ENCODE measurements around the gene FGFRL1. TPM values are rescaled to one million over a fixed set of nuclear protein-coding genes. Genes with fewer than 3 reads are reported as not detected.

Gene FGFRL1
- total and polyA plus RNA-seq, 3 donors from 2014 or later = 13.7 to 25.6 (median 14.4) TPM

DNA sequence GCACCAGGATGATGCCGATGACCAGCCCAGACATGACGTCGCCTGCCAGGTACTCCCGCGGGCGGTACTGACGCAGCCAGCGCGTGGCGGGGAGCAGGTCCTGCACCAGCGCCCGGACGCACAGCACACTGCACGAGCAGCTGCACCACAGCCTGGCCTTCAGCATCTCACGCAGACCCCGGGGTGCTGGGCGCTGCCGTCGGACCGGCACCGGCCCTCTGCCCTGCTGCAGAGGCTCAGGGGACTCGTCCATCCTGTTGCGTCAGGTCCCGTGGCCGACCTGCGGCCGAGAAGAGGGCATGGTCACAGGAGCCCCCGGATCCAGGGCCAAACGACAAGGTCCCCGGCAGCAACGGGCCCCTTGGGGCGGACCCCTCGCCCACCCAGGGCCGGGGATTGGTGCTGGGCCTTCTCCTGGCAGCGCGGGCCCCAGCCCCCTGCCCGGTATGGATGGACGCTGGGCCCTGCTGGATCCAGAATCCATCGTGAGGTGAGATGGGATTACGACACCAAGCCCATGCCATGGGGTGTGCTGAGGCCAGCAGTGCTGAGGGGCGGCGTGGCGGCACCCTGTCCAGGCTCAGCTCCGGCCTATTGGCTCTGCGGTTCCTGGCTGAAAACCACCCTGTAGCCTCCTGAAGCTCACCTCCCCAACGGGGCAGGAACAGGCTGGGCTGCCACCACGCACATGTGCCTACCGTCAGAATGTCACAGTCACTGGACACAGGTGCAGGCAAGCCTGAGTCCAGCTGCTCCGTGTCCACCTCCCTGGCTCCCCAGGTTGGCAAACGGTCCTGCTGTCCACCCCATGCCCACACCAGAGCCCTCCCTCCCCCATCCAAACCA lies 19.8 kb upstream of the FGFRL1 start:
- no peak for DNase-seq
- Histone ChIP-seq H3K9me3 (no peaks in the 10 kb centered on the region), H3K4me1 (peaks cover 8% of the 10 kb centered on the region), H3K27me3 (no peaks in the 10 kb centered on the region), H3K36me3 (ENCODE audit: low read depth, missing control alignments) (no peaks in the 10 kb centered on the region), H3K4me3 (no peak overlapping the region), H3K27ac (no peak overlapping the region)
- intact Hi-C loops (cut with DNase I; ENCODE audit: low total_unique reads) = no loop called here
- WGBS, 2 donors = 95 to 96% methylated on average over 29 to 50 of the region's 50 CpGs
- TF ChIP-seq, protein P1, sequence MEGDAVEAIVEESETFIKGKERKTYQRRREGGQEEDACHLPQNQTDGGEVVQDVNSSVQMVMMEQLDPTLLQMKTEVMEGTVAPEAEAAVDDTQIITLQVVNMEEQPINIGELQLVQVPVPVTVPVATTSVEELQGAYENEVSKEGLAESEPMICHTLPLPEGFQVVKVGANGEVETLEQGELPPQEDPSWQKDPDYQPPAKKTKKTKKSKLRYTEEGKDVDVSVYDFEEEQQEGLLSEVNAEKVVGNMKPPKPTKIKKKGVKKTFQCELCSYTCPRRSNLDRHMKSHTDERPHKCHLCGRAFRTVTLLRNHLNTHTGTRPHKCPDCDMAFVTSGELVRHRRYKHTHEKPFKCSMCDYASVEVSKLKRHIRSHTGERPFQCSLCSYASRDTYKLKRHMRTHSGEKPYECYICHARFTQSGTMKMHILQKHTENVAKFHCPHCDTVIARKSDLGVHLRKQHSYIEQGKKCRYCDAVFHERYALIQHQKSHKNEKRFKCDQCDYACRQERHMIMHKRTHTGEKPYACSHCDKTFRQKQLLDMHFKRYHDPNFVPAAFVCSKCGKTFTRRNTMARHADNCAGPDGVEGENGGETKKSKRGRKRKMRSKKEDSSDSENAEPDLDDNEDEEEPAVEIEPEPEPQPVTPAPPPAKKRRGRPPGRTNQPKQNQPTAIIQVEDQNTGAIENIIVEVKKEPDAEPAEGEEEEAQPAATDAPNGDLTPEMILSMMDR (IDR thresholded peaks at IDR 0.05) = no peak
- no peak for TF ChIP-seq POLR2A (IDR thresholded peaks at IDR 0.05)

DNA sequence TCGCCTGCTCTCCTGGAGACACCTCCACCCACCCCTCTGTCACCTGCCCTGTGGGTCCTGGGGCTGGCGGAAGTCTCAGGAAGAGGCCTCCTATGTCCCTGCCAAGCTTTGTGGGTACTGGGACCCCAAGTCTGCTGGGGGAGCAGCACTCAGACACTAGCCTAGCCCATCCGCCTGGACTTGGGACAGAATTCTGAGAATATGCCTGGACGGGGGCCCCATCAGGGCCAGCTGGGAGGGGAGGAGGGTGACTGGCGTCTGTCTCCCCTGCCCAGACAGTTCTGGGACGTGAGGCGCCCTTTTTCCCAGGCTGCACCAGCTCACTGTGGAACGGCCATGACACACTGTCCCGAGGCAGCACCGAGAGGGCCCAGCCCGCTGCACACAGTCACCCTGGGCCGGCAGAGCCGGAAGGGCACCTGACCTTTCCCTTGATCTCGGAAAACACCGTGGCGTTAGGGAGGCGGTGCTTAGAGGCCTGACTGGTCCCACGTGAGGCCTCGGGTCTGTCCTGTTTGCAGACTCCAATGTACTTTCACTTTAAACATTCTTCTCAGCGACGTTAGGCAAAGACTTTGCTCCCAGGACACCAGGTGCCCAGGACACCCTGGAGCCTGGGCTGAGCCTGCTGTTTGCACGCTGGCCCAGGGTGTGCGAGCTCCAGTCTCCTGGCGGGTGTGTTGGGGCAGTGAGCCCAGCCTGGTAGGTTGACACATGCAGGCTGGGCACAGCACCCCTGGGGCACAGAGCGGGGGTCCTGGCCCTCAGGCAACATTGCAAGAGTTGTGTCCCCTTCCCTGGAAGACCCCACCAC lies 18.9 kb upstream of the FGFRL1 start:
- Histone ChIP-seq H3K4me3 (no peak overlapping the region), H3K9me3 (no peaks in the 10 kb centered on the region), H3K36me3 (ENCODE audit: low read depth, missing control alignments) (no peaks in the 10 kb centered on the region), H3K27ac (no peak overlapping the region), H3K27me3 (no peaks in the 10 kb centered on the region), H3K4me1 (peaks cover 5% of the 10 kb centered on the region)
- DNase-seq = no peak
- TF ChIP-seq, protein P1 (IDR thresholded peaks at IDR 0.05) = no peak
- TF ChIP-seq POLR2A (IDR thresholded peaks at IDR 0.05) = no peak
- 77 to 79% methylated on average over 13 to 25 of the region's 25 CpGs for WGBS, 2 donors
- intact Hi-C loops (cut with DNase I; ENCODE audit: low total_unique reads) = no loop called here

GRCh38 chr4:993111-994029 lies 18.1 kb upstream of the FGFRL1 start, which contains the start of gene SLC26A1:
SLC26A1 (minus strand) TSS chr4:993404; CDS start chr4:991703, 1,701 bp downstream.
- Histone ChIP-seq H3K4me1 (peaks cover 7% of the 10 kb centered on the region), H3K4me3 (no peak within 1 kb of the TSS), H3K27ac (no peak within 1 kb of the TSS), H3K9me3 (no peaks in the 10 kb centered on the region), H3K27me3 (no peaks in the 10 kb centered on the region), H3K36me3 (ENCODE audit: low read depth, missing control alignments) (no peaks in the 10 kb centered on the region)
- no peak for DNase-seq
- intact Hi-C loops (cut with DNase I; ENCODE audit: low total_unique reads) = no loop called here
- 85 to 89% methylated on average over 16 to 36 of the region's 37 CpGs for WGBS, 2 donors
- TF ChIP-seq, protein P1 (IDR thresholded peaks at IDR 0.05) = no peak
- no peak for TF ChIP-seq POLR2A (IDR thresholded peaks at IDR 0.05)

DNA sequence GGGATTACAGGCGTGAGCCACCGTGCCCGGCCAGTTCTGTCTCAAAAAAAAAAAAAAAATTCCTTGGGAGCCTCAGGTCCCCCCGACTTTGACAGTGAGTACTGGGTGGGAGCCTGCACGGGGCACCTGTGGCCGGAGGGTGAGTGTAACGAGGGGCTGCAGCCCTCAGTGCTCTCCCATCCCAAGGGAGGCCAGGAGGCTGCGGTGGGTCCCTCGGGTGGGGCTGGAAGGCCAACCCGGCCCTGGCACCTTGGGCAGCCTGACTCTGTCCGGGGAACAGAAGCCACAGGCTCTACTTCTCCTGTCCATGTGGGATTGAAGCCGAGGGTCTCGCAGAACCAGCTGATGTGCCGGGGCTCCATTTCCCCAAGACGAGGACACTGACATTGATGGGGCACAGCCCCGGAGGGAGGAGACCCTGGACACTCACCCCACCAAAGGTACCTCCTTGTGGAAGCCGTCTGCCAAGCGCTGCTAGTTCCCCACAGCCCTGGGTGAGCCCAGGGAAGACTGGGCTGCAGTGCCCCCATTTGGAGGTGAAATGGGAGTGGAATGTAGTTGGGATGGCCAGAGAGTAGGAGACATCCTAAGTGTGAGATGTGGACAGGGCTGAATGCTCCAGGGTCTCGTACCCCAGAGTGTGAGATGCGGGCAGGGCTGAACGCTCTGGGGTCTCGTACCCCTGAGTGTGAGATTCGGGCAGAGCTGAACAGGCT lies 16.0 kb upstream of the FGFRL1 start:
- intact Hi-C loops (cut with DNase I; ENCODE audit: low total_unique reads) = no loop called here
- no peak for TF ChIP-seq POLR2A (IDR thresholded peaks at IDR 0.05)
- TF ChIP-seq, protein P1 (IDR thresholded peaks at IDR 0.05) = no peak
- Histone ChIP-seq H3K36me3 (ENCODE audit: low read depth, missing control alignments) (no peaks in the 10 kb centered on the region), H3K4me1 (peaks cover 7% of the 10 kb centered on the region), H3K27ac (no peak overlapping the region), H3K4me3 (no peak overlapping the region), H3K27me3 (no peaks in the 10 kb centered on the region), H3K9me3 (no peaks in the 10 kb centered on the region)
- 93 to 98% methylated on average over 8 to 23 of the region's 23 CpGs for WGBS, 2 donors
- DNase-seq = no peak

Data from testis (tissue), 3 donors.